Frontal cortex (tissue), 4 donors: ENCODE results near the gene LSS. TPM values are rescaled to one million over a fixed set of nuclear protein-coding genes. Genes with fewer than 3 reads are reported as not detected.
"Not testable (repeated sequence)": the region's sequence is repeated elsewhere in the genome, so short reads cannot be mapped to it uniquely, and the experiment has no call there.

Experiments used
- DNase-seq, 2 donors: peaks; one replicate each; pipeline ENCODE4 v3.0.0; 2012; ENCODE audit warnings: low spot score in 2 of 2
- FAIRE-seq: peaks from 2 replicates; lab custom pipeline; 2012; peaks lifted over from hg19 to GRCh38; lab: Jason Lieb, UNC
- total RNA-seq: library from RNA; depleted of rRNA; stranded (reverse); fragments of >200 nt; gene quantifications from one replicate; pipeline ENCODE4 v1.2.3, GENCODE V29; 2014
- donor health status: control.
- donor health status: control.
- donor health status: control.

LSS gene
- total RNA-seq, 1 donor from 2014 or later = 39.5 TPM

DNA sequence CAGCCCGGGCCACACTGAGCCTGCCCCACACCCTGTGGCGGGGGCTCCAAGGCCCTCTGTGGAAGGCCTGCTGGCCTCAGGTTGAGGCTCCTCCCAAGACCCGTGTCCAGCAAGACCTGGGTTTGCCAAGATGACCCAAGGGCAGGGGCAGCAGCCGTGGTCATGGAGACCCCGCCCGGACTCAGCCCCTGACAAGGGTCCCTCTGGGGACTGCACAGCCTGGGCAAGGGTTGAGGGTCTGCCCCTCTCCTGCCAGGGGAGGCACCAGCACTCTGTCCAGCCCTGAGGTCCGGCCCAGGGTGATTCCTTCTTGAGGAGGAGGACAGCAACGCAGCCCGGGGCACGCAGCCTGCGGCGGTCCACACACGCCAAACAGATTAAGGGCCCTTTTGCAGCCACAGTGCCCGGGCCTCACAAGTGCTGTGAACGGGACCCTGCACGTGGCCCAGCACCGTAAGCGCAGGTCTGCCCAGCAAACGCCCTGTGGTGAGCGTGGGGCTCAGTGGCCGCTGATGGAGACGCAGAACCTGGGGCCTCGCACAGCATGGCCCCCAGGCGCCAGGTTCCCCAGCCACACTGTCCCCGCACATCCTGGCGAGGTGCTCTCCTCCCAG lies 47.7 kb downstream of the LSS start:
- FAIRE-seq (no peak), DNase-seq (no peak)

DNA sequence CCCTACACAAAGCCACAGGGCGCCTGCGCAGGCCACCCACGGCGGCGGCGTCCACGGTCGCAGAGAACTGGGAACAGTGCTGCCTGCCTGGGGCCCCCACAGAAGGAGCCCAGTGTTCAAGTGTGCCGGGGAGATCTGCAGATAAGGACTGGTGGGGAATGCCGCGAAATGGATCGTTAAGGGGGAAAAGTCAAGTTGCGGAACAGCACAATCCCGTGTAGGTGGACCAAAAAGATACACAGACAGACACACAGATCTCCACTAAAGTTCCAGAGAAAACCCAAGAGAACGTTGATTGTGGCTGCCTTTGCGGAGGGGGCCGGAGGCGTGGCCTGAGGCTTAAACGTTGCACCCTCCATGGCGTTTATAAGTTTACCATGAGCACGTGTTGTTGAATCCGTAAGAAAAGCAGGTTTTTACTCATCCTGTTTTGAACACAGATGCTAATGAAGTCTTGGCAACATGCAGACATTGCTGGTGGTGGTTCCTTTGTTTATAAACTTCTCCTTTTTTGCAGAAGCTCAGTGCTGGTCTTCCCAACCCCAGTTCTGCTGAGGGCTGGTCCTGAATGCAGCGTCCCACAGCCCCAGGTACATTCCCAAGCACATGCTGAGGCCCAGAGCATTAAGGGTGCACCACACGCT lies 48.4 kb downstream of the LSS start:
- DNase-seq = no peak
- no peak for FAIRE-seq

DNA sequence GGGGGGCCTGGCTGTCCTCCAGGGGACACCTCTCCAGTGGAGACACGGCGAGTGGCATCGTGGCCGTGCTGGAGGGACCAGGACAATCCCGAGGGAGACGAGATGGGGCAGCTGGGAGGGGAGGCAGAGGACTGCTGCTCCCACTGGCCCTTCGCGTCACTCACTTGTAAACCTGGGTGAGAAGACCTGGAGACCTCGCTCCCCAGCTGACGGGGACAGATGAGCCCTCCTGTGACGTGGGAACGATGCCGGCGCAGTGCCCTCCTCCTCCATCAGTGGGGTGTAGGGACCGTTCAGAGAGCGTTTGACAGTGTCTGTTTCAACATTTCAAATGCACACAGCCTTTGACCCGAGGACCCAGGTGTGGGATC lies 48.9 kb downstream of the LSS start:
- FAIRE-seq (no peak), DNase-seq (no peak)

DNA sequence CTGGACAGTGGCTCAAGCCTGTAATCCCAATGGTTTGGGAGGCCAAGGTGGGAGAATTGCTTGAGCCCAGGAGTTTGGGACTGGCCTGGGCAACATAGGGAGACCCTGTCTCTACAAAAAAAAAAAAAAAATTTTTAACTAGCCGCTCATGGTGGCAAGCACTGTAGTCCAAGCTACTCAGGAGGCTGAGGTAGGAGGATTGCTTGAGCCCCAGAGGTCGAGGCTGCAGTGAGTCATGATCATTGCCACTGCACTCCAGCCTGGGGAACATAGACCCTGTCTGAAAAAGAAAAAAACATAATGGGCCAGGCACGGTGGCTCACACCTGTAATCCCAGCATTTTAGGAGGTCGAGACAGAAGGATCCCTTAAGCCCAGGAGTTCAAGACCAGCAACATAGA lies 49.6 kb downstream of the LSS start:
- DNase-seq = no peak
- no peak for FAIRE-seq

DNA sequence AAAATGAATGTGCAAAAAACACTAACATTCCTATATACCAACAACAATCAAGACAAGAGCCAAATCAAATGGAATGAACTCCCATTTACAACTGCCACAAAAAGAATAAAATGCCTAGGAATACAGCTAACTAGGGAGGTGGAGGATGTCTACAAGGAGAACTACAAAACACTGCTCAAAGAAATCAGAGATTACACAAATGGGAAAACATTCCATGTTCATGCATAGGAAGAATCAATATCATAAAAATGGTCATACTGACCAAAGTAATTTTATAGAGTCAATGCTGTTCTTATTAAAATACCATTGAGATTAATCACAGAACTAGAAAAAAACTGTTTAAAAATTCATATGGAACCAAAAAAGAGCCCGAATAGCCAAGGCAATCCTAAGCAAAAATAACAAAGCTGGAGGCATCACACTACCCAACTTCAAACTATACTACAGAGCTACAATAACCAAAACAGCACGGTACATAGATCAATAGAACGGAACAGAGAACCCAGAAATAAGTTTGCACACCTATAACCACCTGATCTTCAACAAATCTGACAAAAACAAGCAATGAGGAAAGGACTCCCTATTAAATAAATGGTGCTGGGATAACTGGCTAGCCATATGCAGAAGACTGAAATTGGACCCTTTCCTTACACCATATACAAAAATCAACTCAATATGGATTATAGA lies 52.0 kb downstream of the LSS start:
- not testable (repeated sequence) for FAIRE-seq

DNA sequence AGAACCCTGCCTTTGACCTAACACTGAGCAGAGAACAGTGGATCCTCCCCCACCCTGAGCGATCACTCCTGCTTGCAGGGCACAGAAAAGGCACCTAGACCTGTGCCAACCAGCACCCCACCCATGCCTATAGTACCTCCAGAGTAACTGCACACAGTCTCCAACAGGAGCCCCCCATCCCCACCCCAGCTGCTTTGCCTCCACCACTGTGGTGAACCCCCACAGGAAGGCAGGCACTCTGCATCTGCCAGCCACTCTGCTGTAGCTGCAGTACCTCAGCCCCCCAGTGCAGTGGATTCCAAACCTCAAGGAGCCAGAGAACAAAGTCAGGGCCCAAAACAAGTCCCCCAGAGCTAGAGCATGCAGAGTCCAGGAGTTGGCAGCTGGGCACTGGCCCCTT lies 55.0 kb downstream of the LSS start:
- FAIRE-seq (no peak), DNase-seq (no peak)

More for the DNA sequence above, 52.0 kb downstream of the LSS start:
- DNase-seq = not testable (repeated sequence)

DNA sequence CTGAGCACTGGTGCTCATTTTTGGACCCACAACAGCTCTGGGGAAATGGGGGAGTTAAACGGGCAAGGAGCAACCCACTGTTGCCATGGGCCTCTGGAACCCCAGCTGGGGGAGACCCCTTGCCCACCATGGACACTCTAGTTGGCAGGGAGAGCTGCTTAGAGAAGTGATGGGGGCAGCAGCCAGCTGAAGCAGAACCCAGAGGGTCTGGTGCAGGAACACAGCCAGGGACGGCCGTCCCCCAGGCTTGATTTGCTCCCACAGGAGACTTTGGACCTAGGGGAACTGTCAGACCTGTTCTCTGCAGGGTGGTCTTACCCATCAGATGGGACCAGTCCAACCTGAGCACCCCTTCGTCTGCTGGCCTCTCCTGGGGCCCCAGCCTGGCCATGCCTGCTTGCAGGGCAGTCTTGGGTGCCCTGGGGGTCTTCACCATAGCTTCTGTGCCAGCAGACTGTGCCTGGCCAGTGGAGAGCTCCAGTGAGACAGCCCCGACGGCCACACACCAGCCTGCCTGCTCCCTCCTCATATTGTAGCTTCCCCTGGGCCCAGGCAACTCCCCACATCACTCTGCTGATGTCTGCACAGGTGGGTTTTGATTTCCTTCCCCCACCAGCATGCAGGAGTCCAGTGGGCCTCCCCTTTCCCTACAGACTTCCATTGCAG lies 55.6 kb downstream of the LSS start:
- no peak for FAIRE-seq
- no peak for DNase-seq

DNA sequence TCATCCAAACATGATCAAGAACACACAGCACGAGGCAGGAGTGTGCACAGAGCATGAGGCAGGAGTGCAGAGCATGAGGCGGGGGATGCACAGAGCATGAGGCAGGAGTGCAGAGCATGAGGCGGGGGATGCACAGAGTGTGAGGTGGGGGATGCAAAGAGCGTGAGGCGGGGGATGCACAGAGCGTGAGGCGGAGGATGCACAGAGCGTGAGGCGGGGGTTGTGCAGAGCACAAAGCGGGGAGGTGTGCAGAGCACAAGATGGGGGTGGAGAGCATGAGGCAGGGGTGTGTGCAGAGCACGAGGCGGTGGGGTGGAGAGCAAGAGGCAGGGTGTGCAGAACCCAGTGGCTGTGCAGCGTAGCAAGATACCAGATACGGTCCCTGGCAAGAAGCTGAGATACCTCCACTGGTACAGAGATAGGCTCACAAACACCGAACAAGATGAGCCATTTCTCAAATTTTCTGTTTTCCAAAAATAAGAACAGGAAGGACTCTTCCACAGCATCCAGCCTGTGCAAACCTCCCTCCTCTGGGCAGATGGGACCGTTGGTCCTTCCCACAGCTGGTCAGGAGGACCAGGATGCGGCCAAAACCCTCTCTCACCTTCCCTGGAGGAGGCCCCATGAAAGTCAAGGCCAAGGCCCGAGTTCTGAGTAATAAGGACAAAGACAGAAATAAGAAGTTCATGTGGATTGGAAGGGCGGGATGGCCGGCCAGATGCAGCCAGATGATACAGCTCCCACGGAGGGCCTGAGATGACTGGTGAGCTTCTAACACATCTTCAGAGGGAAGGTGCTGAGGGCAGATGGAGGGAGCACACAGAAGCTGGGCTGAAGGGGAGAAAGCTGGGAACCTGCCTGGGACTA lies 56.3 kb downstream of the LSS start:
- DNase-seq (no peak), FAIRE-seq (no peak)

DNA sequence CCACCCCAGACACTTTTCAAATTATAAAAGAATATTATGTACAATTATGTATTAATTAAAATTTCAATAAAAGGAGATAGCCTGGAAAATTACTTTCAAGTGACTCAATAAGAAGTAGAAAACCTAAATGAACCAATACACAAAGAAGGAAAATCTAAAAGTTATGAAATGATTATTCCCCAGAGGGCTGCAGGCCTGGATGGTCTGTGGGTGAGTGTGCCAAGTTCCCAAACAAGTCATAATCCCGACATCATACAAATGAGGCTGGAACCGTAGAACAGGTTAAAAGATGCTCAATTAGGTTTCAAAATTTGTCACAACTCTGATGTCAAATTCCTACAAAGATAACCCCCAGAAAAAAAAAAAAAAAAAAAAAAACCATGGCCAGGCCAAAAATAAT lies 57.0 kb downstream of the LSS start:
- FAIRE-seq (no peak), DNase-seq (no peak)

DNA sequence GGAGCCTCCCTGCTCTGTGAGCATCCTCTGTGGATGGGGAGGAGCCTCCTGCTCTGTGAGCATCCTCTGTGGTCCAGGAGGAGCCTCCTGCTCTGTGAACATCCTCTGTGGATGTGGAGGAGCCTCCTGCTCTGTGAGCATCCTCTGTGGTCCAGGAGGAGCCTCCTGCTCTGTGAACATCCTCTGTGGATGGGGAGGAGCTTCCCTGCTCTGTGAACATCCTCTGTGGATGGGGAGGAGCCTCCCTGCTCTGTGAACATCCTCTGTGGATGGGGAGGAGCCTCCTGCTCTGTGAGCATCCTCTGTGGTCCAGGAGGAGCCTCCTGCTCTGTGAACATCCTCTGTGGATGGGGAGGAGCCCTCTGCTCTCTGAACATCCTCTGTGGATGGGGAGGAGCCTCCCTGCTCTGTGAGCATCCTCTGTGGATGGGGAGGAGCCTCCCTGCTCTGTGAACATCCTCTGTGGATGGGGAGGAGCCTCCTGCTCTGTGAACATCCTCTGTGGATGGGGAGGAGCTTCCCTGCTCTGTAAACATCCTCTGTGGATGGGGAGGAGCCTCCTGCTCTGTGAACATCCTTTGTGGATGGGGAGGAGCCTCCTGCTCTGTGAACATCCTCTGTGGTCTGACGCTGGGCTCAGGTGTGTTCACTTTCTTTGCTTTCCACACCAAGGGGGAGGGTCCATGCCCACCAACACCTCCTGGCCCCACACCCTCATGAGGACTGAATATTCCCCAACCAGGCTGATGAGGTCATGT lies 58.0 kb downstream of the LSS start:
- not testable (repeated sequence) for FAIRE-seq, DNase-seq

DNA sequence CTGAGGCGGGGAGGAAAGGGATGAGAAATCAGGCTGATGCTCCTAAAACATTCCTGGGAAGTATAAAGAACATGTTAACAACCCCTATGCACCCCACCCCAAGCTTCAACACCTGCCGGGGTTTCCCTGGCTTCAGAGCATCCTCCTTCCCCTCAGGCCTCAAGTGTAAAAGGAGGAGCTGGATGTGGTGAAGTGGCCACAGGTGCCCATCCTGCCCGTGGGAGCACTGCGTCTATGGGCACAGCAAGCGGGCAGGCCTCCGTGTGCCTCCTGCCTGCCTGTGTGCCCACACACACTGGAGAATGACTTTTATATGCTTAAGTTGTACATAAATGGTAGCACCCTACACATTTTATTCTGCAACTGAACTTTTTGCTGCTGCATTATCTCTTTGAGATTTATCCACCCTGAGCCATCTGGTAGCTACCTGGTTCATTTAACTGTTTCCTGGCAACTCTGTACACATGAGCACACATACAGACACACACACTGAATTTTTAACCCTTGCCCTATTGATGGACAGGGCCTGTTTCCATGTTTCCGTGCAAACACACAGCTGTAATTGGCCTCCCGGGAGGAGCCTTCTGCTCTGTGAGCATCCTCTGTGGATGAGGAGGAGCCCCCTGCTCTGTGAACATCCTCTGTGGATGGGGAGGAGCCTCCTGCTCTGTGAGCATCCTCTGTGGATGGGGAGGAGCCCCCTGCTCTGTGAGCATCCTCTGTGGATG lies 59.8 kb downstream of the LSS start:
- DNase-seq = no peak
- FAIRE-seq = no peak

DNA sequence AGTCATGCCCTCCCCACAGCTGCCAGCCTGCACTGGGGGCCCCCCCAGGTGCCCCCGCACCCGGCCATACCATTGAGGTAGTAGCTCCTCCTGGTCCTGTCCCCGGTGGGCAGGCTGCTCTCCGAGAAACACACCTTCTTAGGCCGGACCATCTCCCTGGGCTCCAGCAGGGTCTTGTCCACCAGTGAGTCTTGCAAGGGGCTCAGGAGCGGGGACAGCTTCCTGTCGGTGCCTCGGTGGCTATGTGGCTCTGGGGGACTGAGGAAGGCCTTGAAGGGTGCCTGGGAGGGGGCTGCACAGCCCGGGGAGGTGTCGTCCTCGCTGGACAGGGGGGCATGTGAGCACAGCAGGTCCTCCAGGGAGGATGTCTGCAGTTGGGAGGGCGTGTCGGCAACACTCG lies 60.3 kb downstream of the LSS start:
- FAIRE-seq (no peak), DNase-seq (no peak)

DNA sequence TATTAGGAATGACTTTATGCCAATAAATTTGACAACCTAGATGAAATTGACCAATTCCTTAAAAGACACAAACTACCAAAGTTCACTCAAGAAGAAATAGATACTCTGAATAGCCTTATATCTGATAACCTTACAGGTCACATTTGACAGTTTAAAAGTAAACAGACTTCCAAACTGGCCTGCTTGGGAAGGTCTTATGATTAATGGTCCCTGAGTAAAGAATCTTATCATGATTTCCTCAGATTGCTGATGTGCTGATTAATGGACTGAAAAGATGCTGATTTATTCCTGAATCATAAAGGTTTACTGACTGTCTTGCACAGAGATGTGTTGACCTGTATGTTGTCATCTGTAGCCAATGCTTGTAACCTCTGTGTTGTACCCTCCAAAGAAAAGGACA lies 63.5 kb downstream of the LSS start:
- DNase-seq (no peak), FAIRE-seq (no peak)

DNA sequence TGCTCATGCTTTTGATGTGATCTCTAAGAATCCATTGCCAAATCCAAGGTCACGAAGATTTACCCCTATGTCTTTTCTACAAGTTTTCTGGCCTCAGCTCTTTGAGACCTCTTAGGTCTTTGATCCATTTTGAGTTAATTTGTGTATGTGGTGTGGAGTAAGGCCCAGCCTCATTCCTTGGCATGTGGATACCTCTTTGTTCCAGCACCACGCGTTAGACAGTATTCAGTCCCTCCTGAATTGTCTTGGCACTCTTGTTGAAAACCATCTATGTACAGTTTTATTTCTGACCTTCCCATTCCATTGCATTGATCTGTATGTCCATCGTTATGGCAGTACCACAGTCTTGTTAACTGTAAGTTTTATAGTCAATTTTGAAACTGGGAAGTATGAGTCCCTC lies 65.2 kb downstream of the LSS start:
- FAIRE-seq = no peak
- no peak for DNase-seq

DNA sequence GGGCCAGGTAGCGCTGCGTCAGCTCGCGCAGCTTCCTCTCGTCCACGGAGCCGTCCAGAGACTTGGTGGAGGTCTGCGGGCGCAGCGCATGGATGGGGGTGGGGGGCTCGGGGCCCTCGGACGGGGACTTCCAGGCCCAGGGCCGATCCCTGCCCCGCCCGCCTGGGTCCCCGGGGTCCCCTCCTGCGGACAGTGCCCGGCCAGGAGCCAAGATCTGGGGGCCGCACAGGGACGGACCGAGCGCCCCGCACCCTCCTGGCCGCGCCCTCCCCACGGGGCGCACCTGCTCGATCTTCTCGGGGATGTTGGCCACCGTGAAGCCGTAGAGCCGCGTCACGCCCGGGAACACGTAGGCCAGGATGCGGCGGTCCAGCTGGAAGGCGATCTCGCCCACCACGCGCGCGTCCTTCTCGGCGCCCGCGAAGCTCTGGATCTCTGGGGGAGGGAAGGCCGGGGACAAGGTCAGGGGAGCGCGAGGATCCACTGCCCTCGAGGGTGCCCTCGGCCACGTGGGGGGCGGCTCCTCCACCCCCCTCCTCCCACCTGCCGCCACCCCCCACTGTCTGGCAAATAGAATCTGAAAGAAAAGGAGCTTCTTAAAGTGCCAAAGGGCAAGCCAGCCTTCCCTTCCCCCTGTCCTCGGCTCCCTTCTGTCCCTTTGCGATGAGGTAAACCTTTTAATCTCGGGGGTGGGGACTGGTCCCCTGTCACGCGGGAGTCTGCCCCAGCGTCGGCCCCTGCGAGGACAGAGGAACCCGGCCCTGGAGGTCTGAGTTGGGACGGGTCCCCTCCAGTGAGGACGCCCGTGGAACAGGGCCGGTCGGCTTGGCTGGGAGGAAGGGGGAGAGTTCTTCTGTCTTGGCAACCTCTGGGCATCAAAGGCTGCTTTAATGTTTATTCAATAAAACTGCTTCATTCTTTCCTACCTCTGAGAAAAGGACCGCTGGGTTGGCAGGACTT lies 66.7 kb downstream of the LSS start:
- DNase-seq (no peak), FAIRE-seq (no peak)

DNA sequence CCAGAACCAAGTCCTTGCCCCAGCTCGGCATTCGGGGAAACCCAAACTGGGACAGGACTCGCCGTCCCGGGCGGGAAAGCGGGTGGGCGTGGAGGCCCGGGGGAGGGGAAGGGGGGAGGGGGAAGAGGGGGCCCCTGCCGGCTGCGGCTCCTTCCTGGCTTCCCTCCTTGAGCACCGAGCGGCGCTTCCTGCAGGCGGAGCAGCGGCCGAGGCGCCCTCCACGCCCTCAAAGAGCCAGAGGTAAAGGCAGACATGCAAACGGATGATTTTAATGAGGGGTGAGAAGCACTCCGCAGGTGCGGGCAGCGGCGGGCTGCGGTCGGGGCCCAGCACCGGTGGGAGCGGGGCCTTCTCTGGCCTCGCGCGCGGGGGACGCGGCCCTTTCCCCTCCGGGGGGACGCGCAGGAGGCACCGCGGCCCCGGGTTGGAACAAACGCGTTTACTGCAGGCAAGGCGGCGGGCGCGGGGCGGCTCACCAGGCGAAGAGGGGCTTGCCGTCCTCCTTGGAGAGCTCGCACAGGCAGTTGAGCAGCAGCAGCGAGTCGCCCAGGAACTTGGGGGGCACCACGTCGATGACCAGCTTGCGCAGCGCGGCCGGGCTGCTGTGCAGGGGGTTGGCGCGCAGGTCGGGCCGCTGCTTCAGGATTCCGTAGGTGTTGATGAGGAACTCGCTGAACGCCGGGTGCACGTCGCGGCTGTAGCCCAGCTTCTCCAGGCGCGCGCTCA lies 67.5 kb downstream of the LSS start:
- DNase-seq (no peak), FAIRE-seq (no peak)

DNA sequence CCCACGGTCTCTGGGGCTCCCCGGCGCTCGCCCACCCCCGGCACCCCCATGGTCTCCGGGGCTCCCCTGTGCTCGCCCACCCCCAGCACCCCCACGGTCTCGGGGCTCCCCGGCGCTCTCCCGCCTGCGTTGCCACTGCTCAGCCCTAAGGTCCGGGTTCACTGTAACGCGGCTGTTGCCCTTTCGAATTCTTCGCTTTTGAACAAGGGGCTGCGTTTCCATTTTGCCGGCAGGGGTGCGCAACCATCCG lies 68.0 kb downstream of the LSS start:
- no peak for DNase-seq
- no peak for FAIRE-seq
